ENCODE measurements around the gene SURF6.

Gene SURF6

DNA sequence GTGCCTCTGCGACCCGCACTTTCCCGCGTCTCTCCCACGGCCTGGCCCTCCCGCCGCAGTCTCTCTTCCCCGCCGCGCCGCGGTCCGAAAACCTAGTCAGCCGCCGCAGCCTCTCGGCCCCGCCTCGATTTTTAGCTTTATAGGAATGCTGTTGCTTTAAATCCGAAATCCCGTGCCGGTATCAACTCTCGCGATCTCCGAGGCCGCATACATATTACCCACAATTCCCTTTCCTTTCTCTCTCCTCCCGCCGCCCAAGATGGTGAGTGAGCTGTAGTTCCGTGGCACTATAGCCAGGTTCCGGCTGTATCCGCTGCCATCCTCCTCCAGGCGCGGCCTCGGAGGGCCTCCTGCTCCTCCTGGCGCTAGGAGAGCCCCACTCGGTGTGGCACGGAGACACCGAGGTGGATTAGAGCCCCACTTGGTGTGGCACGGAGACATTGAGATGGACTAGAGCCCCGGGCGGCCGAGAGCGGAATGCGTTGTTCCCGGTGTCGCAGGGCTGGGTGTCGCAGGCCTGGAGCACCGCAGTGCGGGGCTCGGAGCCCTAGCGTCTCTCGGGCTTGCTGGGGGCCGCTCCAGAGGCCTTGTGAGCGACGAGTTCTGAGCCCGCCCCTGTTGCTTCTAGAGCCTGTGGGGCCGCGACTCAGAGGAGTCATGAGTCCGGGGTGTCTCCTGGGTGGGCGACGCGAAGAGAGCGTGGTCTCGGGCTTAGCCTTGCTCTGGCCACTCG, 12.2 kb upstream of the SURF6 start, which contains the start of the genes MED22 and RPL7A (continued):
- TF ChIP-seq, protein P1, sequence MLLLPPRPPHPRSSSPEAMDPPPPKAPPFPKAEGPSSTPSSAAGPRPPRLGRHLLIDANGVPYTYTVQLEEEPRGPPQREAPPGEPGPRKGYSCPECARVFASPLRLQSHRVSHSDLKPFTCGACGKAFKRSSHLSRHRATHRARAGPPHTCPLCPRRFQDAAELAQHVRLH (tag by site-specific recombination; IDR thresholded peaks at IDR 0.05): peak; percentile 77; the same call in 1 of the 2 replicates
- TF ChIP-seq ZNF302 (tag by site-specific recombination; IDR thresholded peaks at IDR 0.05; ENCODE audit: low read depth): no peak
- TF ChIP-seq, protein P2, sequence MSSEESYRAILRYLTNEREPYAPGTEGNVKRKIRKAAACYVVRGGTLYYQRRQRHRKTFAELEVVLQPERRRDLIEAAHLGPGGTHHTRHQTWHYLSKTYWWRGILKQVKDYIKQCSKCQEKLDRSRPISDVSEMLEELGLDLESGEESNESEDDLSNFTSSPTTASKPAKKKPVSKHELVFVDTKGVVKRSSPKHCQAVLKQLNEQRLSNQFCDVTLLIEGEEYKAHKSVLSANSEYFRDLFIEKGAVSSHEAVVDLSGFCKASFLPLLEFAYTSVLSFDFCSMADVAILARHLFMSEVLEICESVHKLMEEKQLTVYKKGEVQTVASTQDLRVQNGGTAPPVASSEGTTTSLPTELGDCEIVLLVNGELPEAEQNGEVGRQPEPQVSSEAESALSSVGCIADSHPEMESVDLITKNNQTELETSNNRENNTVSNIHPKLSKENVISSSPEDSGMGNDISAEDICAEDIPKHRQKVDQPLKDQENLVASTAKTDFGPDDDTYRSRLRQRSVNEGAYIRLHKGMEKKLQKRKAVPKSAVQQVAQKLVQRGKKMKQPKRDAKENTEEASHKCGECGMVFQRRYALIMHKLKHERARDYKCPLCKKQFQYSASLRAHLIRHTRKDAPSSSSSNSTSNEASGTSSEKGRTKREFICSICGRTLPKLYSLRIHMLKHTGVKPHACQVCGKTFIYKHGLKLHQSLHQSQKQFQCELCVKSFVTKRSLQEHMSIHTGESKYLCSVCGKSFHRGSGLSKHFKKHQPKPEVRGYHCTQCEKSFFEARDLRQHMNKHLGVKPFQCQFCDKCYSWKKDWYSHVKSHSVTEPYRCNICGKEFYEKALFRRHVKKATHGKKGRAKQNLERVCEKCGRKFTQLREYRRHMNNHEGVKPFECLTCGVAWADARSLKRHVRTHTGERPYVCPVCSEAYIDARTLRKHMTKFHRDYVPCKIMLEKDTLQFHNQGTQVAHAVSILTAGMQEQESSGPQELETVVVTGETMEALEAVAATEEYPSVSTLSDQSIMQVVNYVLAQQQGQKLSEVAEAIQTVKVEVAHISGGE (tag by site-specific recombination; conservative IDR thresholded peaks at IDR 0.05; ENCODE audit: low read depth): peak; percentile 61
- TF ChIP-seq, protein P3, sequence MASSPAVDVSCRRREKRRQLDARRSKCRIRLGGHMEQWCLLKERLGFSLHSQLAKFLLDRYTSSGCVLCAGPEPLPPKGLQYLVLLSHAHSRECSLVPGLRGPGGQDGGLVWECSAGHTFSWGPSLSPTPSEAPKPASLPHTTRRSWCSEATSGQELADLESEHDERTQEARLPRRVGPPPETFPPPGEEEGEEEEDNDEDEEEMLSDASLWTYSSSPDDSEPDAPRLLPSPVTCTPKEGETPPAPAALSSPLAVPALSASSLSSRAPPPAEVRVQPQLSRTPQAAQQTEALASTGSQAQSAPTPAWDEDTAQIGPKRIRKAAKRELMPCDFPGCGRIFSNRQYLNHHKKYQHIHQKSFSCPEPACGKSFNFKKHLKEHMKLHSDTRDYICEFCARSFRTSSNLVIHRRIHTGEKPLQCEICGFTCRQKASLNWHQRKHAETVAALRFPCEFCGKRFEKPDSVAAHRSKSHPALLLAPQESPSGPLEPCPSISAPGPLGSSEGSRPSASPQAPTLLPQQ (tag by site-specific recombination; IDR thresholded peaks at IDR 0.05): no peak; the same call in 1 of the 2 replicates
- no peak for TF ChIP-seq ZNF121 (tag by site-specific recombination; IDR thresholded peaks at IDR 0.05)
- TF ChIP-seq ZNF138 (tag by site-specific recombination; IDR thresholded peaks at IDR 0.05; ENCODE audit: borderline replicate concordance): no peak
- no peak; the same call in 1 of the 2 replicates for TF ChIP-seq ZFHX2 (tag by site-specific recombination; conservative IDR thresholded peaks at IDR 0.05)
- TF ChIP-seq SETDB1 (IDR thresholded peaks at IDR 0.05; ENCODE audit: insufficient read length, low read length): no peak
- TF ChIP-seq MYNN (tag by site-specific recombination; IDR thresholded peaks at IDR 0.05; ENCODE audit: borderline replicate concordance): no peak
- TF ChIP-seq ZSCAN30 (tag by site-specific recombination; IDR thresholded peaks at IDR 0.05): peak; percentile 90
- no peak for TF ChIP-seq TRIM28 (IDR thresholded peaks at IDR 0.05; ENCODE audit: borderline replicate concordance, low read length)
- no peak for TF ChIP-seq ZFP41 (tag by site-specific recombination; IDR thresholded peaks at IDR 0.05; ENCODE audit: borderline replicate concordance)
- no peak for TF ChIP-seq IKZF3 (tag by site-specific recombination; IDR thresholded peaks at IDR 0.05)
- TF ChIP-seq ZNF416 (tag by site-specific recombination; IDR thresholded peaks at IDR 0.05): no peak
- no peak for TF ChIP-seq ZNF433 (tag by site-specific recombination; IDR thresholded peaks at IDR 0.05; ENCODE audit: low read depth)
- no peak; the same call in 1 of the 2 replicates for TF ChIP-seq ZEB2 (tag by site-specific recombination; IDR thresholded peaks at IDR 0.05)
- TF ChIP-seq ZNF624 (tag by site-specific recombination; IDR thresholded peaks at IDR 0.05): no peak
- peak; percentile 97 for TF ChIP-seq ZNF76 (tag by site-specific recombination; IDR thresholded peaks at IDR 0.05; ENCODE audit: borderline replicate concordance, low read depth)
- no peak for TF ChIP-seq ZNF561 (tag by site-specific recombination; IDR thresholded peaks at IDR 0.05; ENCODE audit: borderline replicate concordance)
- TF ChIP-seq ZNF791 (tag by site-specific recombination; IDR thresholded peaks at IDR 0.05): no peak
- 0 out of 2 replicates have a peak, but pooled peaks have one; percentile 22 for TF ChIP-seq REPIN1 (tag by site-specific recombination; IDR thresholded peaks at IDR 0.05; ENCODE audit: low read depth)
- no peak for TF ChIP-seq ZNF664 (tag by site-specific recombination; IDR thresholded peaks at IDR 0.05)
- TF ChIP-seq WT1 (tag by site-specific recombination; IDR thresholded peaks at IDR 0.05): no peak; the same call in 1 of the 2 replicates
- TF ChIP-seq, protein P4, sequence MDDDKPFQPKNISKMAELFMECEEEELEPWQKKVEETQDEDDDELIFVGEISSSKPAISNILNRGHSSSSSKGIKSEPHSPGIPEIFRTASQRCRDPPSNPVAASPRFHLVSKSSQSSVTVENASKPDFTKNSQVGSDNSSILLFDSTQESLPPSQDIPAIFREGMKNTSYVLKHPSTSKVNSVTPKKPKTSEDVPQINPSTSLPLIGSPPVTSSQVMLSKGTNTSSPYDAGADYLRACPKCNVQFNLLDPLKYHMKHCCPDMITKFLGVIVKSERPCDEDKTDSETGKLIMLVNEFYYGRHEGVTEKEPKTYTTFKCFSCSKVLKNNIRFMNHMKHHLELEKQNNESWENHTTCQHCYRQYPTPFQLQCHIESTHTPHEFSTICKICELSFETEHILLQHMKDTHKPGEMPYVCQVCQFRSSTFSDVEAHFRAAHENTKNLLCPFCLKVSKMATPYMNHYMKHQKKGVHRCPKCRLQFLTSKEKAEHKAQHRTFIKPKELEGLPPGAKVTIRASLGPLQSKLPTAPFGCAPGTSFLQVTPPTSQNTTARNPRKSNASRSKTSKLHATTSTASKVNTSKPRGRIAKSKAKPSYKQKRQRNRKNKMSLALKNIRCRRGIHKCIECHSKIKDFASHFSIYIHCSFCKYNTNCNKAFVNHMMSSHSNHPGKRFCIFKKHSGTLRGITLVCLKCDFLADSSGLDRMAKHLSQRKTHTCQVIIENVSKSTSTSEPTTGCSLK (tag by site-specific recombination; IDR thresholded peaks at IDR 0.05): no peak
- TF ChIP-seq ZNF555 (tag by site-specific recombination; conservative IDR thresholded peaks at IDR 0.05): no peak
- peak; percentile 89 for TF ChIP-seq ZNF391 (tag by site-specific recombination; IDR thresholded peaks at IDR 0.05; ENCODE audit: borderline replicate concordance, low read depth)
- no peak for TF ChIP-seq ZNF214 (tag by site-specific recombination; IDR thresholded peaks at IDR 0.05; ENCODE audit: borderline replicate concordance)
- TF ChIP-seq ZNF560 (tag by site-specific recombination; IDR thresholded peaks at IDR 0.05; ENCODE audit: borderline replicate concordance): no peak
- TF ChIP-seq PRDM1 (tag by site-specific recombination; IDR thresholded peaks at IDR 0.05): peak; percentile 49; the same call in 1 of the 2 replicates
- TF ChIP-seq HOXD13 (CRISPR knock-in tag; IDR thresholded peaks at IDR 0.05; ENCODE audit: borderline replicate concordance): no peak
- TF ChIP-seq ZNF843 (tag by site-specific recombination; IDR thresholded peaks at IDR 0.05): peak; percentile 69
- TF ChIP-seq, protein P5, sequence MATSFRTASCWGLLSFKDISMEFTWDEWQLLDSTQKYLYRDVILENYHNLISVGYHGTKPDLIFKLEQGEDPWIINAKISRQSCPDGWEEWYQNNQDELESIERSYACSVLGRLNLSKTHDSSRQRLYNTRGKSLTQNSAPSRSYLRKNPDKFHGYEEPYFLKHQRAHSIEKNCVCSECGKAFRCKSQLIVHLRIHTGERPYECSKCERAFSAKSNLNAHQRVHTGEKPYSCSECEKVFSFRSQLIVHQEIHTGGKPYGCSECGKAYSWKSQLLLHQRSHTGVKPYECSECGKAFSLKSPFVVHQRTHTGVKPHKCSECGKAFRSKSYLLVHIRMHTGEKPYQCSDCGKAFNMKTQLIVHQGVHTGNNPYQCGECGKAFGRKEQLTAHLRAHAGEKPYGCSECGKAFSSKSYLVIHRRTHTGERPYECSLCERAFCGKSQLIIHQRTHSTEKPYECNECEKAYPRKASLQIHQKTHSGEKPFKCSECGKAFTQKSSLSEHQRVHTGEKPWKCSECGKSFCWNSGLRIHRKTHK (tag by site-specific recombination; IDR thresholded peaks at IDR 0.05): no peak
